Left ventricle myocardium inferior (tissue), 1 donor: ENCODE data around the gene CEP162. TPM values are rescaled to one million over a fixed set of nuclear protein-coding genes. Genes with fewer than 3 reads are reported as not detected.

ENCODE experiments used
- DNase-seq: peaks from one replicate; pipeline ENCODE4 v3.0.0-alpha.2; 2020
- H3K27ac ChIP-seq: fragments of 200-600 bp; replicated peaks from 2 replicates; pipeline ENCODE4 v1.8.0; 2021
- H3K27me3 ChIP-seq: fragments of 200-600 bp; 2 replicates; pipeline ENCODE4 v1.8.0; 2021; ENCODE audit warnings: low read depth
- H3K36me3 ChIP-seq: fragments of 200-600 bp; 2 replicates; pipeline ENCODE4 v1.8.0; 2021
- H3K4me1 ChIP-seq: fragments of 200-600 bp; 2 replicates; pipeline ENCODE4 v1.8.0; 2021
- H3K4me3 ChIP-seq: fragments of 200-600 bp; 2 replicates; pipeline ENCODE4 v1.8.0; 2021; ENCODE audit warnings: mild to moderate bottlenecking, moderate library complexity
- H3K9me3 ChIP-seq: fragments of 200-600 bp; replicated peaks from 2 replicates; pipeline ENCODE4 v1.8.0; 2021
- intact Hi-C: fragments of 100-400 bp; cut with micrococcal nuclease; formaldehyde crosslinking; loops from one replicate; pipeline ENCODE4 v1.11.0; 2022
- total RNA-seq: library from RNA; stranded (reverse); fragmentation: NEBNext Ultra II Directional; extraction: Animal tissue kit (Norgen Biotek cat#: 25700); gene quantifications from one replicate; pipeline ENCODE4 v1.2.1, GENCODE V29; 2021
- TF ChIP-seq, protein P1 (sequence below): fragments of 200-600 bp; IDR thresholded peaks from 2 replicates; pipeline ENCODE4 v1.8.0; 2021; ENCODE audit warnings: antibody characterized with exemption, mild to moderate bottlenecking, borderline replicate concordance
- donor health status: DM: no; HTN: yes; CAD: no; lungs with severe emphysema.

The CEP162 gene
- total RNA-seq, 1 donor from 2014 or later = 4.0 TPM

DNA sequence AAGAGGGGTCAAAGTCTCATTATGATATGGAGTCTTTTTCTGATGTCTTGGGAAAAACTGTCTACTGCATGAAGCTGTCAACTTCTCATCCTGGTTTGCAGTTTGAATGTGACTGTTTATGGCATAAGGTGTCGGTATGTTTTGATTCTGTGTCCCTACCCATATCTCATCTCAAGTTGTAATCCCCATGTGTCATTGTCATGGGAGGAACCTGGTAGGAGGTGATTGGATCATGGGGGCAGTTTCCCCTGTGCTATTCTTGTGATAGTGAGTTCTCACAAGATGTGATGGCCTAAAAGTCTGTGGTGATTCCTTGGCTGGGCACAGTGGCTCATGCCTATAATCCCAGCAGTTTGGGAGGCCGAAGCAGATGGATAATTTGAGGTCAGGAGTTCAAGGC is 146.2 kb downstream of the CEP162 start:
- Histone ChIP-seq H3K4me1 (no peaks in the 10 kb centered on the region), H3K27ac (no peak overlapping the region), H3K36me3 (no peaks in the 10 kb centered on the region), H3K4me3 (no peak overlapping the region), H3K9me3 (no peaks in the 10 kb centered on the region), H3K27me3 (peaks cover 5% of the 10 kb centered on the region)
- intact Hi-C loops = no loop called here
- TF ChIP-seq, protein P1, sequence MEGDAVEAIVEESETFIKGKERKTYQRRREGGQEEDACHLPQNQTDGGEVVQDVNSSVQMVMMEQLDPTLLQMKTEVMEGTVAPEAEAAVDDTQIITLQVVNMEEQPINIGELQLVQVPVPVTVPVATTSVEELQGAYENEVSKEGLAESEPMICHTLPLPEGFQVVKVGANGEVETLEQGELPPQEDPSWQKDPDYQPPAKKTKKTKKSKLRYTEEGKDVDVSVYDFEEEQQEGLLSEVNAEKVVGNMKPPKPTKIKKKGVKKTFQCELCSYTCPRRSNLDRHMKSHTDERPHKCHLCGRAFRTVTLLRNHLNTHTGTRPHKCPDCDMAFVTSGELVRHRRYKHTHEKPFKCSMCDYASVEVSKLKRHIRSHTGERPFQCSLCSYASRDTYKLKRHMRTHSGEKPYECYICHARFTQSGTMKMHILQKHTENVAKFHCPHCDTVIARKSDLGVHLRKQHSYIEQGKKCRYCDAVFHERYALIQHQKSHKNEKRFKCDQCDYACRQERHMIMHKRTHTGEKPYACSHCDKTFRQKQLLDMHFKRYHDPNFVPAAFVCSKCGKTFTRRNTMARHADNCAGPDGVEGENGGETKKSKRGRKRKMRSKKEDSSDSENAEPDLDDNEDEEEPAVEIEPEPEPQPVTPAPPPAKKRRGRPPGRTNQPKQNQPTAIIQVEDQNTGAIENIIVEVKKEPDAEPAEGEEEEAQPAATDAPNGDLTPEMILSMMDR = no peak
- DNase-seq = no peak

DNA sequence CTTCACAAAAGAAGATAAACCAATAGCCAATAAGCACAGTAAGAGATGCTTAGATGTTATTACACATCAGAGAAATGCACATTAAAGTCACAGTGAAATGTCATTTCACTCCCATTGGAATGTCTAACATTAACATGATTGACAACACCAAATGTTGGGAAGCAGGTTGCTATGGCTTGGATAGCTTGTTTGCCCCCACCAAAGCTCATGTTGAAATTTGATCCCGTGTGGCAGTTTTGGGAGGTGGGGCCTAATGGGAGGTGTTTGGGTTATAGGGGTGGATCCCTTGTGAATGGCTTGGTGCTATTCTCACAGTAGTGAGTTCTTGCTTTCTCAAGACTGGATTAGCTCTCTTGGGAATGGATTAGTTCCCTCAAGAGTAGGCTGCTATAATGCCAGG is 149.1 kb downstream of the CEP162 start:
- DNase-seq = no peak
- Histone ChIP-seq H3K27me3 (peaks cover 5% of the 10 kb centered on the region), H3K4me3 (no peak overlapping the region), H3K36me3 (no peaks in the 10 kb centered on the region), H3K9me3 (no peaks in the 10 kb centered on the region), H3K27ac (no peak overlapping the region), H3K4me1 (no peaks in the 10 kb centered on the region)
- intact Hi-C loops = no loop called here
- TF ChIP-seq, protein P1 = no peak

DNA sequence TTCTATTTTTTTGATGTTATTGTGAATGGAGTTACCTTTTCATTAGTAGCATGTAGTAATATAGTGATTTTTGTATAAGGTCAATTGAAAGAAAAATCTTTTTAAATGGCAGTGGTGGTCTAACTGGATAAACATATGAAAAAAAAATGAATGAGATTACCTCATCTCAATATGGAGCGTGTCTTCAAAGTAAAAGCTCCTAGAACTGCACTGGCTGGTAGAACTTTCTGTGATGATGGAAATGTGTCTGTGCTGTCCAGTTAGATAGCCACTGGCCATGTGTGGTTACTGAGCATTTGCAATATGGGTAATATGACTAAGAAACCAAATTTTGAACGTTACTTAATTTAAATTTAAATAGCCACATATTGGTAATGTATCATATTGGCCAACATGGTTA is 149.8 kb downstream of the CEP162 start:
- no peak overlapping the region for H3K27ac ChIP-seq
- intact Hi-C loops = no loop called here
- no peak for DNase-seq

DNA sequence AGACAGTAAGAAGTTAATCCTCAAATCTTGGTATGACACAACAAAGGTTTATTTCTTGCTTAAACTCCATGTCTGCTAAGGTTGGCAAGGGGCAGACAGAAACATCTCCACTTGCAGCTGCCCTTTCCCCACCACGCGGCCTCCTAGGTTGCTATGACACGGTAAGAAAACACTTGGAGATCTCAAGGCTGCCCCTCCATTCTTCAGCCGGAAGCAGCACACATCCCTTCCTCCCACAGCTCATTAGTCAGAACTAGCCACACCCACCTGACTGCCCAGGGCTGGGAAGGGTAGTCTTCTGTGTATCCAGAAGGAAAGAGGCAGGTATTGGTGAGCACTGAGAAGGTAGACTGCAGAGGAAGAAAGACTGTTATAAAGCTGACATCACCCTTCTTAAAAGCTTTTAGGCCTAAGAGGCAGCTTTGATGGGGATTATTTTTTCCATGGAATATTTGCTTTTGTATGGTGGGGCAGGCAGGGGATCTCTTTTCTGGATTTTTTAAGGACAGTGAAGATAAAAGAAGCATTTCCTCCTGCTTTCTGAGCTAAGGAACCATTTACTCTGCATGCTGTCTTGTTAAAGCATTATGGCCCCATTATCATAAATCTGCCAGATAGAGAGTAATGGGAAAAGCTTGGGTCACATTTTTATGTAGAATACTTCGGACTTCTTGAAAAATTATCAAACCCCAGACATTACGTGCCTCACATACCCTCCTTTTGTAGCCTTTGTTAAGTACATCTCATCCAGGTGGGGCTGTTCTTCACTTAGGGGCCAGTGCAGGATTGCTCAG is 152.3 kb downstream of the CEP162 start:
- intact Hi-C loops = no loop called here
- H3K27me3 ChIP-seq = no peaks in the 10 kb centered on the region
- no peaks in the 10 kb centered on the region for H3K4me1 ChIP-seq
- TF ChIP-seq, protein P1 = no peak
- no peak overlapping the region for H3K4me3 ChIP-seq
- no peak for DNase-seq
- H3K9me3 ChIP-seq = peaks cover 18% of the 10 kb centered on the region
- H3K27ac ChIP-seq = no peak overlapping the region
- no peaks in the 10 kb centered on the region for H3K36me3 ChIP-seq

More for the DNA sequence above, 149.8 kb downstream of the CEP162 start:
- Histone ChIP-seq H3K4me3 (no peak overlapping the region), H3K9me3 (peaks cover under 1% of the 10 kb centered on the region), H3K4me1 (no peaks in the 10 kb centered on the region), H3K36me3 (no peaks in the 10 kb centered on the region), H3K27me3 (peaks cover 4% of the 10 kb centered on the region)
- TF ChIP-seq, protein P1 = no peak

Other genes with a start within 250 kb of the CEP162 start
- gene MRAP2, start 193.9 kb downstream of the CEP162 start, total RNA-seq = 0.16 TPM